Measurements from ENCODE around the gene SNED1. TPM values are rescaled to one million over a fixed set of nuclear protein-coding genes. Genes with fewer than 3 reads are reported as not detected.

SNED1 gene
- polyA plus RNA-seq, 1 donor, result 6.6 TPM

GRCh38 chr2:240988571-240989271 lies 9.7 kb upstream of the SNED1 start:
- peaks cover 14% of the 10 kb centered on the region for H3K9me3 ChIP-seq (ENCODE audit: control insufficient read depth, low read depth, low read length)
- no peak for DNase-seq
- no CpG with 5 or more reads among the region's 6 CpGs for WGBS (ENCODE audit: insufficient coverage, low lambda C conversion rate)
- peaks cover 11% of the 10 kb centered on the region for H3K4me1 ChIP-seq (ENCODE audit: control insufficient read depth, insufficient read depth, low read length)
- no peak overlapping the region for H3K4me3 ChIP-seq (ENCODE audit: low read length)
- H3K27ac ChIP-seq (ENCODE audit: low read length), result no peak overlapping the region
- H3K27me3 ChIP-seq (ENCODE audit: control insufficient read depth, insufficient read depth, low read length), result peaks cover 7% of the 10 kb centered on the region
- H3K36me3 ChIP-seq (ENCODE audit: control insufficient read depth, insufficient read depth, low read length), result no peaks in the 10 kb centered on the region

- Histone ChIP-seq H3K4me1 (ENCODE audit: control insufficient read depth, insufficient read depth, low read length) (peaks cover 11% of the 10 kb centered on the region), H3K36me3 (ENCODE audit: control insufficient read depth, insufficient read depth, low read length) (no peaks in the 10 kb centered on the region), H3K27me3 (ENCODE audit: control insufficient read depth, insufficient read depth, low read length) (peaks cover 2% of the 10 kb centered on the region), H3K27ac (ENCODE audit: low read length) (no peak overlapping the region), H3K9me3 (ENCODE audit: control insufficient read depth, low read depth, low read length) (peaks cover 14% of the 10 kb centered on the region), H3K4me3 (ENCODE audit: low read length) (no peak overlapping the region)
- no peak for DNase-seq
- no CpG with 5 or more reads among the region's 17 CpGs for WGBS (ENCODE audit: insufficient coverage, low lambda C conversion rate)
These were observed 8.8 kb upstream of the SNED1 start for GRCh38 chr2:240989451-240990265.

GRCh38 chr2:240990266-240990529 lies 8.2 kb upstream of the SNED1 start:
- Histone ChIP-seq H3K36me3 (ENCODE audit: control insufficient read depth, insufficient read depth, low read length) (no peaks in the 10 kb centered on the region), H3K27me3 (ENCODE audit: control insufficient read depth, insufficient read depth, low read length) (peaks cover 2% of the 10 kb centered on the region), H3K4me1 (ENCODE audit: control insufficient read depth, insufficient read depth, low read length) (peaks cover 11% of the 10 kb centered on the region), H3K4me3 (ENCODE audit: low read length) (no peak overlapping the region), H3K9me3 (ENCODE audit: control insufficient read depth, low read depth, low read length) (peaks cover 14% of the 10 kb centered on the region), H3K27ac (ENCODE audit: low read length) (no peak overlapping the region)
- no CpG with 5 or more reads among the region's 2 CpGs for WGBS (ENCODE audit: insufficient coverage, low lambda C conversion rate)
- no peak for DNase-seq

- DNase-seq, result no peak
- Histone ChIP-seq H3K27me3 (ENCODE audit: control insufficient read depth, insufficient read depth, low read length) (peaks cover 2% of the 10 kb centered on the region), H3K4me3 (ENCODE audit: low read length) (no peak overlapping the region), H3K4me1 (ENCODE audit: control insufficient read depth, insufficient read depth, low read length) (peaks cover 11% of the 10 kb centered on the region), H3K36me3 (ENCODE audit: control insufficient read depth, insufficient read depth, low read length) (no peaks in the 10 kb centered on the region), H3K9me3 (ENCODE audit: control insufficient read depth, low read depth, low read length) (peaks cover 14% of the 10 kb centered on the region), H3K27ac (ENCODE audit: low read length) (no peak overlapping the region)
- WGBS (ENCODE audit: insufficient coverage, low lambda C conversion rate), result no CpG with 5 or more reads among the region's 13 CpGs
These were observed 7.6 kb upstream of the SNED1 start for GRCh38 chr2:240990726-240991377.

- Histone ChIP-seq H3K27ac (ENCODE audit: low read length) (no peak overlapping the region), H3K36me3 (ENCODE audit: control insufficient read depth, insufficient read depth, low read length) (no peaks in the 10 kb centered on the region), H3K4me1 (ENCODE audit: control insufficient read depth, insufficient read depth, low read length) (peaks cover 11% of the 10 kb centered on the region), H3K27me3 (ENCODE audit: control insufficient read depth, insufficient read depth, low read length) (peaks cover 2% of the 10 kb centered on the region), H3K4me3 (ENCODE audit: low read length) (no peak overlapping the region), H3K9me3 (ENCODE audit: control insufficient read depth, low read depth, low read length) (peaks cover 14% of the 10 kb centered on the region)
- WGBS (ENCODE audit: insufficient coverage, low lambda C conversion rate), result no CpG with 5 or more reads among the region's 33 CpGs
- peak; percentile 42 to 45 for DNase-seq
These were observed 6.8 kb upstream of the SNED1 start for GRCh38 chr2:240991378-240992263.

GRCh38 chr2:240992572-240993291 lies 5.7 kb upstream of the SNED1 start:
- Histone ChIP-seq H3K36me3 (ENCODE audit: control insufficient read depth, insufficient read depth, low read length) (no peaks in the 10 kb centered on the region), H3K4me3 (ENCODE audit: low read length) (no peak overlapping the region), H3K27me3 (ENCODE audit: control insufficient read depth, insufficient read depth, low read length) (peaks cover 8% of the 10 kb centered on the region), H3K4me1 (ENCODE audit: control insufficient read depth, insufficient read depth, low read length) (peaks cover 3% of the 10 kb centered on the region), H3K9me3 (ENCODE audit: control insufficient read depth, low read depth, low read length) (peaks cover 10% of the 10 kb centered on the region), H3K27ac (ENCODE audit: low read length) (no peak overlapping the region)
- WGBS (ENCODE audit: insufficient coverage, low lambda C conversion rate), result no CpG with 5 or more reads among the region's 20 CpGs
- no peak for DNase-seq

- no peaks in the 10 kb centered on the region for H3K36me3 ChIP-seq (ENCODE audit: control insufficient read depth, insufficient read depth, low read length)
- no peak overlapping the region for H3K4me3 ChIP-seq (ENCODE audit: low read length)
- H3K27ac ChIP-seq (ENCODE audit: low read length), result no peak overlapping the region
- H3K9me3 ChIP-seq (ENCODE audit: control insufficient read depth, low read depth, low read length), result peaks cover 6% of the 10 kb centered on the region
- peaks cover 15% of the 10 kb centered on the region for H3K27me3 ChIP-seq (ENCODE audit: control insufficient read depth, insufficient read depth, low read length)
- no peak for DNase-seq
- no CpG with 5 or more reads among the region's 19 CpGs for WGBS (ENCODE audit: insufficient coverage, low lambda C conversion rate)
- peaks cover 3% of the 10 kb centered on the region for H3K4me1 ChIP-seq (ENCODE audit: control insufficient read depth, insufficient read depth, low read length)
These were observed 4.8 kb upstream of the SNED1 start for GRCh38 chr2:240993446-240994170.

- H3K27me3 ChIP-seq (ENCODE audit: control insufficient read depth, insufficient read depth, low read length), result peaks cover 17% of the 10 kb centered on the region
- H3K36me3 ChIP-seq (ENCODE audit: control insufficient read depth, insufficient read depth, low read length), result no peaks in the 10 kb centered on the region
- DNase-seq, result no peak
- H3K4me1 ChIP-seq (ENCODE audit: control insufficient read depth, insufficient read depth, low read length), result peaks cover 3% of the 10 kb centered on the region
- no peak overlapping the region for H3K4me3 ChIP-seq (ENCODE audit: low read length)
- WGBS (ENCODE audit: insufficient coverage, low lambda C conversion rate), result no CpG with 5 or more reads among the region's 16 CpGs
- H3K27ac ChIP-seq (ENCODE audit: low read length), result no peak overlapping the region
- peaks cover 7% of the 10 kb centered on the region for H3K9me3 ChIP-seq (ENCODE audit: control insufficient read depth, low read depth, low read length)
These were observed 4.1 kb upstream of the SNED1 start for GRCh38 chr2:240994171-240994896.

Measured in large intestine (tissue), 3 donors.